GM21447 (cell line): ENCODE measurements around the gene DMXL2.
"Not testable (repeated sequence)": the region's sequence is repeated elsewhere in the genome, so short reads cannot be mapped to it uniquely, and the experiment has no call there.

Experiments used
- ATAC-seq: cut with Tn5 transposase; IDR thresholded peaks from one replicate; pipeline ENCODE4 v1.9.1; 2021; ENCODE audit not compliant: unreplicated experiment

Gene DMXL2

GRCh38 chr15:51424780-51425179 is 197.8 kb downstream of the DMXL2 start:
- no peak for ATAC-seq

GRCh38 chr15:51423040-51423439 is 199.5 kb downstream of the DMXL2 start:
- ATAC-seq, result not testable (repeated sequence)

GRCh38 chr15:51416129-51416528 is 206.4 kb downstream of the DMXL2 start:
- ATAC-seq, result no peak

GRCh38 chr15:51414256-51414860 is 208.2 kb downstream of the DMXL2 start:
- ATAC-seq, result no peak

- no peak for ATAC-seq
Observed at GRCh38 chr15:51405693-51406523, 216.7 kb downstream of the DMXL2 start.

- no peak for ATAC-seq
Observed at GRCh38 chr15:51403946-51404695, 218.4 kb downstream of the DMXL2 start.

- no peak for ATAC-seq
Observed at GRCh38 chr15:51403072-51403878, 219.3 kb downstream of the DMXL2 start.

- no peak for ATAC-seq
Observed at GRCh38 chr15:51401872-51402517, 220.6 kb downstream of the DMXL2 start.

GRCh38 chr15:51401051-51401780 is 221.4 kb downstream of the DMXL2 start:
- ATAC-seq, result no peak

- no peak for ATAC-seq
Observed at GRCh38 chr15:51398626-51399025, 223.9 kb downstream of the DMXL2 start.
